OCI-LY1 (cell line): ENCODE measurements around the gene SLC8A1.

Experiments
- H2AFZ ChIP-seq: fragments of 200-600 bp; sonication (generic), shearing (Covaris generic); 2 replicates; pipeline ENCODE4 v1.6.0; 2014; ENCODE audit warnings: antibody characterized with exemption, mild to moderate bottlenecking, low read length
- H3F3A ChIP-seq: fragments of 200-600 bp; sonication (generic), shearing (Covaris generic); 2 replicates; pipeline ENCODE4 v1.6.0; 2014; ENCODE audit warnings: mild to moderate bottlenecking, antibody characterized with exemption, low read length, moderate library complexity; ENCODE audit not compliant: insufficient read depth
- H3K27ac ChIP-seq: fragments of 200-600 bp; sonication (generic); 2 replicates; pipeline ENCODE4 v1.5.1; 2014; ENCODE audit warnings: low read length, mixed run types, mild to moderate bottlenecking, low read depth; ENCODE audit not compliant: poor library complexity, severe bottlenecking
- H3K27me3 ChIP-seq: fragments of 200-600 bp; sonication (generic); 2 replicates; pipeline ENCODE4 v1.6.0; 2014; ENCODE audit warnings: antibody characterized with exemption, mild to moderate bottlenecking, low read length, moderate library complexity; ENCODE audit not compliant: insufficient read depth
- H3K36me3 ChIP-seq: fragments of 200-600 bp; sonication (generic); 2 replicates; pipeline ENCODE4 v1.6.1; 2014; ENCODE audit warnings: mild to moderate bottlenecking, antibody characterized with exemption, low read length, moderate library complexity, mixed read lengths; ENCODE audit not compliant: insufficient read depth
- H3K4me1 ChIP-seq: fragments of 200-600 bp; sonication (generic); 2 replicates; pipeline ENCODE4 v1.5.1; 2014; ENCODE audit warnings: mild to moderate bottlenecking, low read length, moderate library complexity; ENCODE audit not compliant: insufficient read depth, severe bottlenecking
- H3K4me2 ChIP-seq: fragments of 200-600 bp; sonication (generic), shearing (Covaris generic); 2 replicates; pipeline ENCODE4 v1.6.1; 2014; ENCODE audit warnings: low read length
- H3K4me3 ChIP-seq: fragments of 200-600 bp; sonication (generic); 2 replicates; pipeline ENCODE4 v1.5.1; 2014; ENCODE audit warnings: low read length, low read depth, mild to moderate bottlenecking, mixed read lengths; ENCODE audit not compliant: poor library complexity, severe bottlenecking
- H3K79me2 ChIP-seq: fragments of 200-600 bp; shearing (Covaris generic); 2 replicates; pipeline ENCODE4 v1.6.1; 2016; ENCODE audit warnings: mixed run types, low read length, mixed read lengths; ENCODE audit not compliant: insufficient read depth
- H3K9ac ChIP-seq: fragments of 200-600 bp; sonication (generic), shearing (Covaris generic); 2 replicates; pipeline ENCODE4 v1.6.1; 2014; ENCODE audit warnings: mild to moderate bottlenecking, low read length, mixed read lengths
- H3K9me2 ChIP-seq: fragments of 200-600 bp; sonication (generic), shearing (Covaris generic); 2 replicates; pipeline ENCODE4 v1.6.1; 2014; ENCODE audit warnings: low read depth, mild to moderate bottlenecking, low read length, mixed read lengths
- H3K9me3 ChIP-seq: fragments of 200-600 bp; shearing (Covaris generic); 2 replicates; pipeline ENCODE4 v1.6.1; 2014; ENCODE audit warnings: low read length, mixed read lengths
- H4K20me1 ChIP-seq: fragments of 200-600 bp; sonication (generic), shearing (Covaris generic); 2 replicates; pipeline ENCODE4 v1.6.0; 2016; ENCODE audit warnings: mild to moderate bottlenecking, low read length; ENCODE audit not compliant: insufficient read depth
- EZH2 ChIP-seq: fragments of 200-600 bp; sonication (generic), shearing (Covaris generic); IDR thresholded peaks from 2 replicates; pipeline ENCODE4 v1.8.0; 2017; ENCODE audit warnings: borderline replicate concordance, mixed run types, mild to moderate bottlenecking, antibody characterized with exemption, low read length, moderate library complexity, mixed read lengths
- TF ChIP-seq, protein P1 (sequence below): fragments of 200-600 bp; sonication (generic), shearing (Covaris generic); IDR thresholded peaks from 2 replicates; pipeline ENCODE4 v1.5.1; 2017; ENCODE audit warnings: mild to moderate bottlenecking, antibody characterized with exemption, low read length, moderate library complexity, mixed read lengths

The SLC8A1 gene

DNA sequence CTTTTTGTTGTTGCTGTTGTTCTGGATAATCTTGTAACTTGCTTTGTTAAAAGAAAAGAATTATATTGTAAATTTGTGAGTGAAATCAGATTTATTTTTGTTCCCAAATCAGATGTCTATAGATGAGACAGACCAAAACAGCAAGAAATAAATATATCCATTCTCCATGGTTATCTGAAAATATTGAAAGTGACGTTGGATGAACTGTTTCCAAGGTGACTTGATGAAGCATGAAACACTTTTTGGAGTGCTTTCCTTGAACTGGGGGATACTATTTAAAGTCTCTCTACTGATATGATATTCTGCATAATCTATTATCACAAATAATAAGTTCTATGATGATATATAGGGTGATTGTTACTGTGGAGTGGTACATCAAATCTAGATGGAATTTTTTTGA lies 357.4 kb downstream of the SLC8A1 start:
- H3K9ac ChIP-seq: no peak overlapping the region
- H3K4me2 ChIP-seq: no peak overlapping the region
- no peaks in the 10 kb centered on the region for H3K27me3 ChIP-seq
- H3K36me3 ChIP-seq: no peaks in the 10 kb centered on the region
- H3K9me3 ChIP-seq: no peaks in the 10 kb centered on the region
- no peaks in the 10 kb centered on the region; the same call in 1 of the 2 replicates for H3F3A ChIP-seq
- no peak overlapping the region for H3K27ac ChIP-seq
- H2AFZ ChIP-seq: no peak overlapping the region
- no peaks in the 10 kb centered on the region for H4K20me1 ChIP-seq
- no peaks in the 10 kb centered on the region for H3K9me2 ChIP-seq
- no peaks in the 10 kb centered on the region for H3K79me2 ChIP-seq
- no peak overlapping the region for H3K4me3 ChIP-seq
- TF ChIP-seq, protein P1, sequence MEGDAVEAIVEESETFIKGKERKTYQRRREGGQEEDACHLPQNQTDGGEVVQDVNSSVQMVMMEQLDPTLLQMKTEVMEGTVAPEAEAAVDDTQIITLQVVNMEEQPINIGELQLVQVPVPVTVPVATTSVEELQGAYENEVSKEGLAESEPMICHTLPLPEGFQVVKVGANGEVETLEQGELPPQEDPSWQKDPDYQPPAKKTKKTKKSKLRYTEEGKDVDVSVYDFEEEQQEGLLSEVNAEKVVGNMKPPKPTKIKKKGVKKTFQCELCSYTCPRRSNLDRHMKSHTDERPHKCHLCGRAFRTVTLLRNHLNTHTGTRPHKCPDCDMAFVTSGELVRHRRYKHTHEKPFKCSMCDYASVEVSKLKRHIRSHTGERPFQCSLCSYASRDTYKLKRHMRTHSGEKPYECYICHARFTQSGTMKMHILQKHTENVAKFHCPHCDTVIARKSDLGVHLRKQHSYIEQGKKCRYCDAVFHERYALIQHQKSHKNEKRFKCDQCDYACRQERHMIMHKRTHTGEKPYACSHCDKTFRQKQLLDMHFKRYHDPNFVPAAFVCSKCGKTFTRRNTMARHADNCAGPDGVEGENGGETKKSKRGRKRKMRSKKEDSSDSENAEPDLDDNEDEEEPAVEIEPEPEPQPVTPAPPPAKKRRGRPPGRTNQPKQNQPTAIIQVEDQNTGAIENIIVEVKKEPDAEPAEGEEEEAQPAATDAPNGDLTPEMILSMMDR: no peak
- TF ChIP-seq EZH2: no peak
- no peaks in the 10 kb centered on the region for H3K4me1 ChIP-seq

DNA sequence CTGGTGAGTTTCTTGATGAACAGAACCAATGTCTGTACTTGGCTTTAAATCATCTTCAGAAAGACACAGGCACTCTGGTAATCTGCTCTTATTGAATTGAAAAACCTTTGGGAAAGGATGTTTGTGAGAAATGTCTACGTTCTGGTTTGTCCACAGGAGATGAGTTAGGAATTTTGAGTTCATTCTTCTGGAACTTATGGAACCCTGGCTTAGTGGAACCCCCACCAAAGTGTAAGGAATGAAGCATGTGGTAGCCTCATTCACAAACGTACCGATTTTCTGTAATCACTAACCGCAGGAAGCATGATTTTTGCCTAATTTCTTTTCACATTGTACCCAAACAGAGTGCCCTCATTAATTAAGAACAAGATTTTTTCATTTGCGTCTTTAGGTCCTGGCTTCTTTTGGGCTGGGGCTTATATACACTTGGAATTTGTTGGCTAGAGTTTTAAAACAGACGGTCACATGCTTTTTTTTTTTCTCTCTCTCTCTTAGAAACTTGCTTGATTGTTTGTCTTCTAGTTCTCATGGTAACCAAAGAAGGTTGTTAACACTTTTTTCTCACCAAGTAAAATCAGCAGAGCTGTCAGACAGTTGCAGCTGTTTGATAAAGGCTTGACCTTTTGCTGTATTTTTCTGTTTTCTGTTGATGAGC lies 358.7 kb downstream of the SLC8A1 start:
- H3K36me3 ChIP-seq: no peaks in the 10 kb centered on the region
- no peaks in the 10 kb centered on the region for H3K9me3 ChIP-seq
- no peaks in the 10 kb centered on the region for H3K79me2 ChIP-seq
- H2AFZ ChIP-seq: no peak overlapping the region
- H3K4me1 ChIP-seq: no peaks in the 10 kb centered on the region
- H3K9ac ChIP-seq: no peak overlapping the region
- H3K27me3 ChIP-seq: no peaks in the 10 kb centered on the region
- no peaks in the 10 kb centered on the region for H4K20me1 ChIP-seq
- no peaks in the 10 kb centered on the region for H3K9me2 ChIP-seq
- TF ChIP-seq, protein P1: no peak
- no peak for TF ChIP-seq EZH2
- no peak overlapping the region for H3K27ac ChIP-seq
- no peaks in the 10 kb centered on the region; the same call in 1 of the 2 replicates for H3F3A ChIP-seq
- H3K4me3 ChIP-seq: no peak overlapping the region
- no peak overlapping the region for H3K4me2 ChIP-seq

DNA sequence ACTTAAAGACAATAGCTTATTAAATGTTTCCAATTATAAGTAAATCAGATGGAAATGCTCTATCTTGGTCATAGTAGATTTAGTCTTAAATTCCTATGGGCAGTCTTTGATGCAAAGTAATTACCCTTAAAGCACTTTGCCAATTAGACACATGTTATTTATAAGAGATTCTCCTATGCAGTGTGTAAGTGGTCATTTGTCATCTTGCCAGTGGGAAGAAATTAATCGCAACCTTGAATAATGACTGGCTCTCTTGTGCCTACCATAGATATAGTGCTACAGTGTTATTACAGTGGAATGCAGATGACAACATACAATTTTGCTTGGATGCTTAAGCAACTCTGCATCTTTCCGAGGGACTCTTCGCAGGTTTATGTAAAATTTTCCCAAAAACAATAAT lies 361.8 kb downstream of the SLC8A1 start:
- H3K4me2 ChIP-seq: no peak overlapping the region
- H3K9me2 ChIP-seq: no peaks in the 10 kb centered on the region
- no peaks in the 10 kb centered on the region for H3K9me3 ChIP-seq
- H3K4me1 ChIP-seq: no peaks in the 10 kb centered on the region
- no peaks in the 10 kb centered on the region for H3K27me3 ChIP-seq
- TF ChIP-seq, protein P1: no peak
- no peak for TF ChIP-seq EZH2
- H2AFZ ChIP-seq: no peak overlapping the region
- H3K27ac ChIP-seq: no peak overlapping the region
- H3K79me2 ChIP-seq: no peaks in the 10 kb centered on the region
- no peak overlapping the region for H3K9ac ChIP-seq
- no peak overlapping the region for H3K4me3 ChIP-seq
- no peaks in the 10 kb centered on the region for H3F3A ChIP-seq
- H4K20me1 ChIP-seq: no peaks in the 10 kb centered on the region
- H3K36me3 ChIP-seq: no peaks in the 10 kb centered on the region
